ENCODE data around the gene MLLT6. TPM values are rescaled to one million over a fixed set of nuclear protein-coding genes. Genes with fewer than 3 reads are reported as not detected.

Gene MLLT6
- total RNA-seq, 2 experiments from 2014 or later: 81.7 to 174 TPM

DNA sequence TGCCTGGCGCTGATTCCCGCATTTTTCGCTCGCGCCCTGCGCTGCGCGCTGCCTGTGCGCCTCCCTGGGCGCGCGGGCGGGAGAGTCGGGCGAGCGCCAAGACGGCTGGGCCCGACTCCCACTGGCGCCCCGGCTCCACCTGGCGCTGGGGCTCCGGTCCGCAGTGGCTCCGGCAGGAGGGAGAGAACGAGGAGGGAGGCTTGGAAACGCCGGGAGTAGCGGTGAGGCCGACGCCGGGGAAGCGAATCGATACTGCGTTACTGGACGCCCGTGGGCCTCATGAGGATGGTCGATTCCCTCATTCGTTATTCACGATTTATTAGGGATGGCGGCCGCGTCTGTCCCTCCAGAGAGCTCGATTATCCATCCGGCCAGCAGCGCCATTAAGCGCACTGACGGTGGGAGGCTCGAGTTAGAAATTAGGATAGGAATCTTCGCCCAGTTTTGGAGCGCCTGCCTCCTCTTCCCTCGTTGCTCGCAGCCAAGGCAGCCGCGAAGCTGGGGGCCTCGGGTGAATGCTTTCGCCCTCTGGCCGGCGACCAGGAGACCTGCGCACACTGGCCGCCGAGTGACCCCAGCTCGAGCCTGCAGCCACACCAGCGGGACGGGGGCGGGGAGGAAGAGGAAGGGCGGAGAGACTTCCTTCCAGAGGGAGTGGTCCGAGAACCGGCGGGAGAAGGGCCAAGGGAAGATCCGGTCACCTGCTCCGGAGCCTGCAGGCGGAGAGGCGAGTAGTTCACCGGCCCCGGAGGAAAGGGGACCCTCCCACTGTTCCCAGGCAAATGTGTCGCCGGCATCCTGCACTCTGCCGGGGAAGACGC is 44.4 kb downstream of the MLLT6 start:
- H3K4me1 ChIP-seq (ENCODE audit: insufficient read depth, low read length, poor library complexity, severe bottlenecking): peaks cover 56% of the 10 kb centered on the region
- peaks cover 14% of the 10 kb centered on the region; the same call in 1 of the 2 replicates for H3K36me3 ChIP-seq (ENCODE audit: insufficient read depth, low read length)
- H3K9me2 ChIP-seq (ENCODE audit: insufficient read depth, low read length): no peaks in the 10 kb centered on the region
- CTCF ChIA-PET (ENCODE audit: unreplicated experiment): no interaction called here
- no TSS peak for BruUV-seq (replicated peaks)
- TF ChIP-seq, protein P1, sequence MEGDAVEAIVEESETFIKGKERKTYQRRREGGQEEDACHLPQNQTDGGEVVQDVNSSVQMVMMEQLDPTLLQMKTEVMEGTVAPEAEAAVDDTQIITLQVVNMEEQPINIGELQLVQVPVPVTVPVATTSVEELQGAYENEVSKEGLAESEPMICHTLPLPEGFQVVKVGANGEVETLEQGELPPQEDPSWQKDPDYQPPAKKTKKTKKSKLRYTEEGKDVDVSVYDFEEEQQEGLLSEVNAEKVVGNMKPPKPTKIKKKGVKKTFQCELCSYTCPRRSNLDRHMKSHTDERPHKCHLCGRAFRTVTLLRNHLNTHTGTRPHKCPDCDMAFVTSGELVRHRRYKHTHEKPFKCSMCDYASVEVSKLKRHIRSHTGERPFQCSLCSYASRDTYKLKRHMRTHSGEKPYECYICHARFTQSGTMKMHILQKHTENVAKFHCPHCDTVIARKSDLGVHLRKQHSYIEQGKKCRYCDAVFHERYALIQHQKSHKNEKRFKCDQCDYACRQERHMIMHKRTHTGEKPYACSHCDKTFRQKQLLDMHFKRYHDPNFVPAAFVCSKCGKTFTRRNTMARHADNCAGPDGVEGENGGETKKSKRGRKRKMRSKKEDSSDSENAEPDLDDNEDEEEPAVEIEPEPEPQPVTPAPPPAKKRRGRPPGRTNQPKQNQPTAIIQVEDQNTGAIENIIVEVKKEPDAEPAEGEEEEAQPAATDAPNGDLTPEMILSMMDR (conservative IDR thresholded peaks at IDR 0.05; ENCODE audit: low read length): no peak
- TF ChIP-seq EZH2phosphoT487 (IDR thresholded peaks at IDR 0.05; ENCODE audit: borderline replicate concordance, low read depth, low read length): no peak
- H3K9me3 ChIP-seq (ENCODE audit: low read length): no peaks in the 10 kb centered on the region
- no peak for DNase-seq (ENCODE audit: low spot score)
- no peak overlapping the region for H3K27ac ChIP-seq (ENCODE audit: low read depth, low read length, poor library complexity, severe bottlenecking)
- H3K4me3 ChIP-seq (ENCODE audit: low read depth, low read length, poor library complexity, severe bottlenecking): peak overlapping the region; percentile 79
- H4K20me1 ChIP-seq (ENCODE audit: insufficient read depth, low read length): no peaks in the 10 kb centered on the region
- H2AFZ ChIP-seq (ENCODE audit: low read length): no peak overlapping the region
- peak overlapping the region; percentile 81 for H3K4me2 ChIP-seq (ENCODE audit: low read length)
- POLR2A ChIA-PET: interaction anchor here (0.7 kb wide), 1 partner anchor 91 kb away, joined by 3 read pairs; no protein-coding TSS in a partner anchor
- H3K79me2 ChIP-seq (ENCODE audit: insufficient read depth, low read depth, low read length): peaks cover 45% of the 10 kb centered on the region
- intact Hi-C loops (cut with micrococcal nuclease; ENCODE audit: unreplicated experiment): loop anchor here (5.0 kb wide), 2 partner anchors 103 to 403 kb away; partner anchors contain the start of genes PLXDC1 and RPL23

DNA sequence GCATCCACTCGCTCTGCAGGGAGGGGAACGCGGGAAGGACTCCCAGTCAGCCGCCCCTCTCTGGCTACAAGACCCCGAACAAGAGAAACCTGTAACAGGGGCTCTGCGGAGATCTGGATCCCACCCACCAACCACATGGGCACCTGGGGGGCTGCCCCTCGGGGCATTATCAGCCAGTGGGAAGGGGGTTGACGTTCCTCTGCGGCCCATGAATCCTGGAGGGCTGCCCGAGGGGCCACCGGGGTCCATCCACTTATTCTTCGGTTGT is 44.9 kb downstream of the MLLT6 start:
- no peak overlapping the region for H2AFZ ChIP-seq (ENCODE audit: low read length)
- peaks cover 51% of the 10 kb centered on the region for H3K4me1 ChIP-seq (ENCODE audit: insufficient read depth, low read length, poor library complexity, severe bottlenecking)
- H3K79me2 ChIP-seq (ENCODE audit: insufficient read depth, low read depth, low read length): peaks cover 45% of the 10 kb centered on the region
- no peak overlapping the region for H3K27ac ChIP-seq (ENCODE audit: low read depth, low read length, poor library complexity, severe bottlenecking)
- no peaks in the 10 kb centered on the region for H3K9me2 ChIP-seq (ENCODE audit: insufficient read depth, low read length)
- BruUV-seq (replicated peaks): no TSS peak
- POLR2A ChIA-PET: no interaction called here
- no peaks in the 10 kb centered on the region for H3K9me3 ChIP-seq (ENCODE audit: low read length)
- peaks cover 14% of the 10 kb centered on the region for H3K36me3 ChIP-seq (ENCODE audit: insufficient read depth, low read length)
- TF ChIP-seq EZH2phosphoT487 (IDR thresholded peaks at IDR 0.05; ENCODE audit: borderline replicate concordance, low read depth, low read length): no peak
- TF ChIP-seq, protein P1 (conservative IDR thresholded peaks at IDR 0.05; ENCODE audit: low read length): no peak
- CTCF ChIA-PET (ENCODE audit: unreplicated experiment): no interaction called here
- no peak for DNase-seq (ENCODE audit: low spot score)
- H4K20me1 ChIP-seq (ENCODE audit: insufficient read depth, low read length): no peaks in the 10 kb centered on the region
- H3K4me3 ChIP-seq (ENCODE audit: low read depth, low read length, poor library complexity, severe bottlenecking): peak overlapping the region; percentile 79
- peak overlapping the region; percentile 81 for H3K4me2 ChIP-seq (ENCODE audit: low read length)
- intact Hi-C loops (cut with micrococcal nuclease; ENCODE audit: unreplicated experiment): loop anchor here (5.0 kb wide), 2 partner anchors 102 to 402 kb away; partner anchors contain the start of genes PLXDC1 and RPL23

All from OCI-LY7 (cell line).